HCT116 (cell line): ENCODE data around the gene PHF13. TPM values are rescaled to one million over a fixed set of nuclear protein-coding genes. Genes with fewer than 3 reads are reported as not detected.

Source experiments
- ATAC-seq: fragments of 200-7000 bp; cut with Tn5 transposase; 2 replicates; pipeline ENCODE4 v1.9.1; 2020; ENCODE audit warnings: mild to moderate bottlenecking, moderate library complexity
- BruUV-seq: library from RNA; stranded (reverse); fragments of 400-500 nt; replicated peaks from 2 replicates; lab custom pipeline; 2021; lab: Mats Ljungman, UMichigan
- CTCF ChIA-PET: fragments of 300-600 bp; sonication (Branson Sonifier 250); formaldehyde crosslinking; loops from one replicate; lab custom pipeline; 2021; ENCODE audit warnings: antibody characterized with exemption; lab: Charles Lee
- POLR2A ChIA-PET: fragments of 300-600, 350-600 bp; sonication (Branson Sonifier 250); formaldehyde crosslinking; loops from one replicate; lab custom pipeline; 2021; ENCODE audit warnings: antibody characterized with exemption; lab: Charles Lee
- RAD21 ChIA-PET, 2 experiments: fragments of 300-600 bp; sonication (Branson Sonifier 250); formaldehyde crosslinking; loops; one replicate each; lab custom pipeline; 2023; ENCODE audit warnings: low total read pairs in 2 of 2; ENCODE audit not compliant: uncharacterized antibody in 2 of 2, unreplicated experiment in 2 of 2, low non-redundant PET in 1 of 2; lab: Charles Lee
- DNase-seq: peaks from one replicate; pipeline ENCODE4 v3.0.0-alpha.2; 2010; ENCODE audit warnings: low read depth, low spot score
- H2AFZ ChIP-seq: fragments of 200-600 bp; shearing (Covaris generic), sonication (generic); 2 replicates; pipeline ENCODE4 v1.6.1; 2017; ENCODE audit warnings: low read depth, mixed run types, mixed read lengths, antibody characterized with exemption, low read length; ENCODE audit not compliant: poor library complexity, severe bottlenecking
- H3K27ac ChIP-seq: 2 replicates; pipeline ENCODE4 v1.5.1; 2012; ENCODE audit warnings: low read depth, low read length
- H3K27me3 ChIP-seq: fragments of 200-600 bp; sonication (generic); 2 replicates; pipeline ENCODE4 v1.6.1; 2016; ENCODE audit warnings: mixed run types, low read length, mixed read lengths; ENCODE audit not compliant: insufficient read depth
- H3K36me3 ChIP-seq, 2 experiments: fragments of 200-500 bp in 1 of 2; fragments of 200-600 bp in 1 of 2; sonication (Bioruptor generic) in 1 of 2; sonication (generic) in 1 of 2; 2 replicates each; pipeline versions ENCODE4 v1.5.1 to v1.6.1; 2014 to 2016; ENCODE audit warnings: low read length in 2 of 2, inconsistent platforms in 1 of 2, mixed read lengths in 1 of 2, mixed run types in 1 of 2; ENCODE audit not compliant: insufficient read depth in 2 of 2, control insufficient read depth in 1 of 2
- H3K4me1 ChIP-seq, 2 experiments: fragments of 200-600 bp in 1 of 2; sonication (generic) in 1 of 2; 2 replicates each; pipeline versions ENCODE4 v1.5.1 to v1.6.1; 2012 to 2017; ENCODE audit warnings: low read length in 2 of 2, inconsistent platforms in 1 of 2, mild to moderate bottlenecking in 1 of 2, mixed read lengths in 1 of 2, mixed run types in 1 of 2, moderate library complexity in 1 of 2; ENCODE audit not compliant: insufficient read depth in 2 of 2, control insufficient read depth in 1 of 2
- H3K4me2 ChIP-seq: fragments of 200-600 bp; sonication (generic); 2 replicates; pipeline ENCODE4 v1.6.1; 2017; ENCODE audit warnings: mixed run types, low read length, mixed read lengths
- H3K4me3 ChIP-seq, 2 experiments: fragments of 200-600 bp in 1 of 2; sonication (generic) in 1 of 2; replicated peaks in 1 of 2; 2 replicates each; pipeline ENCODE4 v1.5.1; 2011 to 2016; ENCODE audit warnings: low read length in 2 of 2, control low read depth in 1 of 2, low read depth in 1 of 2, mild to moderate bottlenecking in 1 of 2, mixed read lengths in 1 of 2, mixed run types in 1 of 2
- H3K79me2 ChIP-seq: fragments of 200-600 bp; sonication (generic); 2 replicates; pipeline ENCODE4 v1.6.1; 2017; ENCODE audit warnings: mild to moderate bottlenecking, mixed run types, low read length, moderate library complexity, mixed read lengths; ENCODE audit not compliant: insufficient read depth
- H3K9ac ChIP-seq: fragments of 200-600 bp; sonication (generic); 2 replicates; pipeline ENCODE4 v1.6.1; 2016; ENCODE audit warnings: low read length, mixed read lengths
- H3K9me2 ChIP-seq: fragments of 200-600 bp; sonication (generic), shearing (Covaris generic); 2 replicates; pipeline ENCODE4 v1.6.1; 2017; ENCODE audit warnings: mixed run types, mild to moderate bottlenecking, moderate library complexity; ENCODE audit not compliant: insufficient read depth
- H3K9me3 ChIP-seq, 2 experiments: fragments of 200-500 bp in 1 of 2; fragments of 200-600 bp in 1 of 2; sonication (Bioruptor generic) in 1 of 2; sonication (generic) in 1 of 2; 2 replicates each; pipeline ENCODE4 v1.6.1; 2014 to 2017; ENCODE audit warnings: low read length in 2 of 2, mixed read lengths in 2 of 2, inconsistent platforms in 1 of 2, low read depth in 1 of 2, mild to moderate bottlenecking in 1 of 2, mixed run types in 1 of 2, moderate library complexity in 1 of 2; ENCODE audit not compliant: control insufficient read depth in 1 of 2, insufficient read depth in 1 of 2
- H4K20me1 ChIP-seq: fragments of 200-600 bp; sonication (generic), shearing (Covaris generic); 2 replicates; pipeline ENCODE4 v1.6.1; 2017; ENCODE audit warnings: mixed run types, mild to moderate bottlenecking, moderate library complexity; ENCODE audit not compliant: insufficient read depth
- CEBPB ChIP-seq: IDR thresholded peaks from 2 replicates; pipeline ENCODE4 v1.6.1; 2012; ENCODE audit warnings: low read depth
- EGR1 ChIP-seq: IDR thresholded peaks from 2 replicates; pipeline ENCODE4 v1.6.1; 2012; ENCODE audit warnings: low read depth
- EZH2 ChIP-seq: fragments of 200-600 bp; sonication (generic); IDR thresholded peaks from 2 replicates; pipeline ENCODE4 v1.6.1; 2017; ENCODE audit warnings: antibody characterized with exemption, mixed run types
- EZH2phosphoT487 ChIP-seq: fragments of 200-600 bp; IDR thresholded peaks from 2 replicates; pipeline ENCODE4 v1.6.1; 2018; ENCODE audit warnings: antibody characterized with exemption, borderline replicate concordance
- JUND ChIP-seq: IDR thresholded peaks from 2 replicates; pipeline ENCODE4 v1.6.1; 2012
- POLR2A ChIP-seq: IDR thresholded peaks from 2 replicates; pipeline ENCODE4 v1.7.0; 2011; ENCODE audit warnings: borderline replicate concordance; ENCODE audit not compliant: insufficient read depth, insufficient read length; ENCODE audit errors: extremely low read depth
- POLR2AphosphoS5 ChIP-seq: IDR thresholded peaks from 2 replicates; pipeline ENCODE4 v1.6.1; 2011; ENCODE audit warnings: mild to moderate bottlenecking, low read depth, low read length, moderate library complexity
- RAD21 ChIP-seq: IDR thresholded peaks from 2 replicates; pipeline ENCODE4 v1.6.1; 2012; ENCODE audit warnings: low read depth, mild to moderate bottlenecking
- SIN3A ChIP-seq: IDR thresholded peaks from 2 replicates; pipeline ENCODE4 v1.6.1; 2012; ENCODE audit warnings: low read depth
- TCF7L2 ChIP-seq: IDR thresholded peaks from 2 replicates; pipeline ENCODE4 v1.7.0; 2011; ENCODE audit warnings: borderline replicate concordance, inconsistent platforms; ENCODE audit not compliant: insufficient read depth, insufficient read length; ENCODE audit errors: extremely low read depth
- YY1 ChIP-seq: IDR thresholded peaks from 2 replicates; pipeline ENCODE4 v1.6.1; 2011; ENCODE audit warnings: low read length, low read depth, moderate library complexity, mild to moderate bottlenecking; ENCODE audit not compliant: insufficient replicate concordance; ENCODE audit errors: extremely low read depth
- intact Hi-C: fragments of 100-400 bp; cut with micrococcal nuclease; formaldehyde crosslinking; loops from 2 replicates; pipeline ENCODE4 v1.10.0; 2022
- total RNA-seq: library from RNA; stranded (reverse); gene quantifications from one replicate; pipeline ENCODE4 v1.2.1, GENCODE V29; 2021; ENCODE audit not compliant: unreplicated experiment
- TF ChIP-seq, protein P1 (sequence below), 3 experiments: fragments of 200-600 bp in 1 of 3; sonication (generic) in 1 of 3; IDR thresholded peaks in 2 of 3; conservative IDR thresholded peaks in 1 of 3; 2 replicates each; pipeline ENCODE4 v1.5.1; 2012 to 2017; ENCODE audit warnings: low read depth in 2 of 3, low read length in 2 of 3, antibody characterized with exemption in 1 of 3, borderline replicate concordance in 1 of 3, control low read depth in 1 of 3, mild to moderate bottlenecking in 1 of 3, mixed read lengths in 1 of 3, mixed run types in 1 of 3, moderate library complexity in 1 of 3; ENCODE audit not compliant: insufficient read depth in 1 of 3
- TF ChIP-seq, protein P2 (sequence below): IDR thresholded peaks from 2 replicates; pipeline ENCODE4 v1.6.1; 2012; ENCODE audit warnings: low read depth

The PHF13 gene
- total RNA-seq, 1 experiment from 2014 or later: 25.8 TPM

DNA sequence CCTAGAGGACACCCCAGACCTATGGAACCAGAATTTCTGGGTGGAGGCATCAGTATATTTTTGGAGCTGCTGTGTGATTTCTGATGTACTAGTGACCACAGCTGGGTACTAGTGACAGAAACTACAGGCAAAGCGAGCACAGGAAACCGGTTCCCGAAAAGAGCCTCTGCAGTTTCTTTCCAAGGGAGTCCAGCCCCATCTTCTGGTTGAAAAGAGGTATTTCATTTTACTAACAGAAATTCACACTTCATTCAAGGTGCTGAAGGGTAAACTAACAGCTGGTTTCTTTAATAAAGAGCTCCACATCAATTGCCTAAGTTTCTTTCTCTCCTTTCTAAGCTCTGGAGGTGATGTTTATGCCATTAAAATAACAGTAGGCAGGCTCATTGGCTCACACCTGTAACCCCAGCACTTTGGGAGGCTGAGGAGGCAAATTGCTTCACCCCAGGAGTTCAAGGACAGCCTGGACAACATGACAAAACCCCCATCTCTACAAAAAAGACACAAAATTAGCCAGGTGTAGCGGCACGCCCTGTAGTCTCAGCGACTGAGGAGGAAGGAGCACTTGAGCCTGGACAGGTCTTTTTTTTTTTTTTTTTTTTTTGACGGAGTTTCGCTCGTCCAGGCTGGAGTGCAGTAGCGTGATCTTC, 33.1 kb downstream of the PHF13 start:
- intact Hi-C loops: loop anchor here (1.0 to 2.0 kb wide), 2 partner anchors 92 to 156 kb away; partner anchors contain the start of genes NOL9 and PLEKHG5
- H3K36me3 ChIP-seq: peaks cover 7 to 23% of the 10 kb centered on the region in 2 experiments; a peak in 3 of 4 replicates
- POLR2A ChIA-PET: no interaction called here
- no peaks in the 10 kb centered on the region for H3K4me1 ChIP-seq
- TF ChIP-seq, protein P1, sequence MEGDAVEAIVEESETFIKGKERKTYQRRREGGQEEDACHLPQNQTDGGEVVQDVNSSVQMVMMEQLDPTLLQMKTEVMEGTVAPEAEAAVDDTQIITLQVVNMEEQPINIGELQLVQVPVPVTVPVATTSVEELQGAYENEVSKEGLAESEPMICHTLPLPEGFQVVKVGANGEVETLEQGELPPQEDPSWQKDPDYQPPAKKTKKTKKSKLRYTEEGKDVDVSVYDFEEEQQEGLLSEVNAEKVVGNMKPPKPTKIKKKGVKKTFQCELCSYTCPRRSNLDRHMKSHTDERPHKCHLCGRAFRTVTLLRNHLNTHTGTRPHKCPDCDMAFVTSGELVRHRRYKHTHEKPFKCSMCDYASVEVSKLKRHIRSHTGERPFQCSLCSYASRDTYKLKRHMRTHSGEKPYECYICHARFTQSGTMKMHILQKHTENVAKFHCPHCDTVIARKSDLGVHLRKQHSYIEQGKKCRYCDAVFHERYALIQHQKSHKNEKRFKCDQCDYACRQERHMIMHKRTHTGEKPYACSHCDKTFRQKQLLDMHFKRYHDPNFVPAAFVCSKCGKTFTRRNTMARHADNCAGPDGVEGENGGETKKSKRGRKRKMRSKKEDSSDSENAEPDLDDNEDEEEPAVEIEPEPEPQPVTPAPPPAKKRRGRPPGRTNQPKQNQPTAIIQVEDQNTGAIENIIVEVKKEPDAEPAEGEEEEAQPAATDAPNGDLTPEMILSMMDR (IDR thresholded peaks at IDR 0.05 in 2 of 3, conservative IDR thresholded peaks at IDR 0.05 in 1 of 3; ENCODE audit: borderline replicate concordance in 1 of 3, insufficient read depth in 1 of 3, low read depth in 2 of 3, low read length in 2 of 3): peak; percentile 54 to 60 (median 56); a peak in 4 of 6 replicates
- TF ChIP-seq RAD21 (peak; percentile 80), EGR1 (no peak)
- TF ChIP-seq, all 23 proteins: peak for 2
- CTCF ChIA-PET: interaction anchor here (0.8 to 2.6 kb wide), 6 partner anchors 9 to 561 kb away, joined by 3 to 7 read pairs (median 5); partner anchors contain the start of gene KLHL21
- Histone ChIP-seq H3K79me2 (no peaks in the 10 kb centered on the region), H3K9me3 (no peaks in the 10 kb centered on the region), H3K4me3 (no peak overlapping the region), H4K20me1 (no peaks in the 10 kb centered on the region), H3K9me2 (no peaks in the 10 kb centered on the region), H2AFZ (no peak overlapping the region), H3K27me3 (no peaks in the 10 kb centered on the region), H3K27ac (no peak overlapping the region), H3K9ac (no peak overlapping the region), H3K4me2 (no peak overlapping the region)
- ATAC-seq (peak; percentile 71), DNase-seq (peak; percentile 19)
- no TSS peak for BruUV-seq
- RAD21 ChIA-PET: no interaction called here

DNA sequence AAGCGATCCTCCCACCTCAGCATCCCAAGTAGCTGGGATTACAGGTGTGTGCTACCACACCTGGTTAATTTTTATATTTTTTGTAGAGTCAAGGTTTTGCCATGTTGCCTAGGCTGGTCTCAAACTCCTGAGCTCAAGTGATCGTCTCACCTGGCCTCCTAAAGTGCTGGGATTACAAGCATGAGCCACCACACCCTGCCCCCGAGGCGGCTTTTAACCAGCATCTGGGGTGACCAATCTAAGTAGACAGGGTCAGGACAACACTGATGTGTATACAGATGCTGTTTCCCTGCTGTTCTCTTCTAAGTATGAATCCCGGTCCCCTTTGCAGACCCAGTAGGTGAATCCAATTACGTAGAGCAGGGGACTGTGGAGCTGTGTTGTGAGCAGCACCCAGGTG, 35.0 kb downstream of the PHF13 start:
- Histone ChIP-seq H3K79me2 (no peaks in the 10 kb centered on the region), H3K9me2 (no peaks in the 10 kb centered on the region), H3K4me2 (no peak overlapping the region), H3K9ac (no peak overlapping the region), H3K4me3 (no peak overlapping the region), H3K27ac (no peak overlapping the region), H2AFZ (no peak overlapping the region), H3K9me3 (no peaks in the 10 kb centered on the region), H3K36me3 (peaks cover 10 to 40% of the 10 kb centered on the region in 2 experiments), H3K4me1 (no peaks in the 10 kb centered on the region), H3K27me3 (no peaks in the 10 kb centered on the region), H4K20me1 (no peaks in the 10 kb centered on the region)
- intact Hi-C loops: no loop called here
- DNase-seq (no peak), ATAC-seq (no peak)
- ChIA-PET CTCF (no interaction called here), POLR2A (no interaction called here), RAD21 (no interaction called here)
- TF ChIP-seq SIN3A (no peak), TCF7L2 (no peak), POLR2A (no peak), YY1 (no peak), EZH2 (no peak), POLR2AphosphoS5 (no peak), RAD21 (no peak), EZH2phosphoT487 (no peak), CEBPB (no peak), JUND (no peak)
- TF ChIP-seq, protein P2, sequence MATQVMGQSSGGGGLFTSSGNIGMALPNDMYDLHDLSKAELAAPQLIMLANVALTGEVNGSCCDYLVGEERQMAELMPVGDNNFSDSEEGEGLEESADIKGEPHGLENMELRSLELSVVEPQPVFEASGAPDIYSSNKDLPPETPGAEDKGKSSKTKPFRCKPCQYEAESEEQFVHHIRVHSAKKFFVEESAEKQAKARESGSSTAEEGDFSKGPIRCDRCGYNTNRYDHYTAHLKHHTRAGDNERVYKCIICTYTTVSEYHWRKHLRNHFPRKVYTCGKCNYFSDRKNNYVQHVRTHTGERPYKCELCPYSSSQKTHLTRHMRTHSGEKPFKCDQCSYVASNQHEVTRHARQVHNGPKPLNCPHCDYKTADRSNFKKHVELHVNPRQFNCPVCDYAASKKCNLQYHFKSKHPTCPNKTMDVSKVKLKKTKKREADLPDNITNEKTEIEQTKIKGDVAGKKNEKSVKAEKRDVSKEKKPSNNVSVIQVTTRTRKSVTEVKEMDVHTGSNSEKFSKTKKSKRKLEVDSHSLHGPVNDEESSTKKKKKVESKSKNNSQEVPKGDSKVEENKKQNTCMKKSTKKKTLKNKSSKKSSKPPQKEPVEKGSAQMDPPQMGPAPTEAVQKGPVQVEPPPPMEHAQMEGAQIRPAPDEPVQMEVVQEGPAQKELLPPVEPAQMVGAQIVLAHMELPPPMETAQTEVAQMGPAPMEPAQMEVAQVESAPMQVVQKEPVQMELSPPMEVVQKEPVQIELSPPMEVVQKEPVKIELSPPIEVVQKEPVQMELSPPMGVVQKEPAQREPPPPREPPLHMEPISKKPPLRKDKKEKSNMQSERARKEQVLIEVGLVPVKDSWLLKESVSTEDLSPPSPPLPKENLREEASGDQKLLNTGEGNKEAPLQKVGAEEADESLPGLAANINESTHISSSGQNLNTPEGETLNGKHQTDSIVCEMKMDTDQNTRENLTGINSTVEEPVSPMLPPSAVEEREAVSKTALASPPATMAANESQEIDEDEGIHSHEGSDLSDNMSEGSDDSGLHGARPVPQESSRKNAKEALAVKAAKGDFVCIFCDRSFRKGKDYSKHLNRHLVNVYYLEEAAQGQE: no peak
- BruUV-seq: no TSS peak
